Activated CD8-positive, alpha-beta T cell treated with anti-CD3 and anti-CD28 coated beads for 36 hours (primary cell): Measurements from ENCODE around the gene CAPSL. TPM values are rescaled to one million over a fixed set of nuclear protein-coding genes. Genes with fewer than 3 reads are reported as not detected.

Experiments used
- ATAC-seq: fragments of 200-7000 bp; cut with Tn5 transposase; one replicate; pipeline ENCODE4 v1.10.0; 2021; ENCODE audit warnings: mild to moderate bottlenecking, moderate library complexity
- CTCF ChIA-PET: fragments of 350-600 bp; sonication (Branson Sonifier 250); formaldehyde crosslinking; loops from one replicate; lab custom pipeline; 2021; ENCODE audit warnings: antibody characterized with exemption; lab: Charles Lee
- POLR2A ChIA-PET: fragments of 350-600 bp; sonication (Branson Sonifier 250); formaldehyde crosslinking; loops from one replicate; lab custom pipeline; 2021; ENCODE audit warnings: antibody characterized with exemption; lab: Charles Lee
- DNase-seq: peaks from one replicate; pipeline ENCODE4 v3.0.0-alpha.2; 2020
- H3K27ac Mint-ChIP-seq: one replicate; pipeline ENCODE4 v1.8.0; 2021; ENCODE audit warnings: mild to moderate bottlenecking, mixed read lengths
- H3K27me3 Mint-ChIP-seq: one replicate; pipeline ENCODE4 v1.8.0; 2021; ENCODE audit warnings: mixed read lengths
- H3K36me3 Mint-ChIP-seq: one replicate; pipeline ENCODE4 v1.8.0; 2021; ENCODE audit warnings: low read depth, mixed read lengths
- H3K4me1 Mint-ChIP-seq: one replicate; pipeline ENCODE4 v1.8.0; 2021; ENCODE audit warnings: low read depth, mixed read lengths
- H3K4me3 Mint-ChIP-seq: one replicate; pipeline ENCODE4 v1.8.0; 2021; ENCODE audit warnings: mild to moderate bottlenecking, moderate library complexity, mixed read lengths
- H3K9me3 Mint-ChIP-seq: one replicate; pipeline ENCODE4 v1.8.0; 2021; ENCODE audit warnings: mixed read lengths
- intact Hi-C: fragments of 100-400 bp; cut with micrococcal nuclease; formaldehyde crosslinking; loops from one replicate; pipeline ENCODE4 v1.10.0; 2022
- total RNA-seq, 2 experiments: library from RNA; stranded (reverse); gene quantifications; one replicate each; pipeline ENCODE4 v1.2.3, GENCODE V29; 2021
- TF ChIP-seq, protein P1 (sequence below): fragments of 200-600 bp; IDR thresholded peaks from one replicate; pipeline ENCODE4 v1.8.0; 2022; ENCODE audit warnings: antibody characterized with exemption, mild to moderate bottlenecking

The CAPSL gene
- total RNA-seq, 2 experiments from 2014 or later: 0.43 to 0.56 TPM

DNA sequence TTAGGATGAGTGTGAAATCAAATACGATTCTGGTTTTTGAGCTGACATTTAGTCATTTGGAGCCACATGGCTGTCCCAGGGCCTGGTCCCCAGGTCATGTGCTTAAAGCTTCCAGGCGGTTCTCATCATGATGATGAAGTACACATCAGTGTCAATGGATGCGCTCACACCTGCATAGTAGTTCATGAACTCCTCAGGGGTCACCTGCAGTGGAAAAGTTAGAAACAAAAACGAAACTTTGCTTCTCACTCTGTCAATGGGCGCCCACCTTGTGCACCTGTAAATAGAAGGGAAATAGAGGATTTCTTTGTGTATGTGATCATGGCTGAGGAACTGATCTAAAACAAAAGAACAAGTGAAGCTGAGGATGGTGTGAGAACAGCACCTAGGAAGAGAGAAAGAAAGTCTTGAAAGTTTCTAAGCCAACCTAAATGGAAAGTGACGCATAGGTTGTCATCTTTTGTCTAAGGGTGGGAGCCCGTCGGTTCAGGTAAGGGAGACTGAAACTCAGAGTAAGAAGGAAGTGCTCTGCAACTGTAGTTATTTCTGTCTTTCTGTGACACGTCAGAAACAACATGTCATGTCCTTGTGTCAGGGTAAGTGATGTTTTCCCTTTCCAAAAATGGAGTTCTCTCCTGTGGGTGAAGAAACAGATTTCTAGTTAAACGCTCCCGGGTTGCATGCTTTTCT lies 33.8 kb downstream of the CAPSL start:
- Mint-ChIP-seq H3K27ac (peak overlapping the region; percentile 96), H3K4me3 (peak overlapping the region; percentile 18), H3K36me3 (peaks cover 10% of the 10 kb centered on the region), H3K27me3 (no peaks in the 10 kb centered on the region), H3K4me1 (peaks cover 91% of the 10 kb centered on the region), H3K9me3 (peaks cover 9% of the 10 kb centered on the region)
- ChIA-PET CTCF (interaction anchor here (0.7 to 1.7 kb wide), 7 partner anchors 18 to 127 kb away, joined by 3 to 5 read pairs (median 3); no protein-coding TSS in a partner anchor), POLR2A (interaction anchor here (0.6 to 12.6 kb wide), 15 partner anchors 9 to 1115 kb away, joined by 3 to 147 read pairs (median 5); partner anchors contain the start of gene IL7R)
- DNase-seq (peak; percentile 76), ATAC-seq (peak; percentile 67)
- TF ChIP-seq, protein P1, sequence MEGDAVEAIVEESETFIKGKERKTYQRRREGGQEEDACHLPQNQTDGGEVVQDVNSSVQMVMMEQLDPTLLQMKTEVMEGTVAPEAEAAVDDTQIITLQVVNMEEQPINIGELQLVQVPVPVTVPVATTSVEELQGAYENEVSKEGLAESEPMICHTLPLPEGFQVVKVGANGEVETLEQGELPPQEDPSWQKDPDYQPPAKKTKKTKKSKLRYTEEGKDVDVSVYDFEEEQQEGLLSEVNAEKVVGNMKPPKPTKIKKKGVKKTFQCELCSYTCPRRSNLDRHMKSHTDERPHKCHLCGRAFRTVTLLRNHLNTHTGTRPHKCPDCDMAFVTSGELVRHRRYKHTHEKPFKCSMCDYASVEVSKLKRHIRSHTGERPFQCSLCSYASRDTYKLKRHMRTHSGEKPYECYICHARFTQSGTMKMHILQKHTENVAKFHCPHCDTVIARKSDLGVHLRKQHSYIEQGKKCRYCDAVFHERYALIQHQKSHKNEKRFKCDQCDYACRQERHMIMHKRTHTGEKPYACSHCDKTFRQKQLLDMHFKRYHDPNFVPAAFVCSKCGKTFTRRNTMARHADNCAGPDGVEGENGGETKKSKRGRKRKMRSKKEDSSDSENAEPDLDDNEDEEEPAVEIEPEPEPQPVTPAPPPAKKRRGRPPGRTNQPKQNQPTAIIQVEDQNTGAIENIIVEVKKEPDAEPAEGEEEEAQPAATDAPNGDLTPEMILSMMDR: no peak
- intact Hi-C loops: loop anchor here (2.0 kb wide), 2 partner anchors 20 to 48 kb away; partner anchors contain the start of gene IL7R

GRCh38 chr5:35903631-35904203 lies 34.7 kb downstream of the CAPSL start:
- H3K36me3 Mint-ChIP-seq: peaks cover 9% of the 10 kb centered on the region
- CTCF ChIA-PET: interaction anchor here (0.9 to 2.7 kb wide), 7 partner anchors 21 to 125 kb away, joined by 3 to 16 read pairs (median 5); partner anchors contain the start of gene IL7R
- peaks cover 93% of the 10 kb centered on the region for H3K4me1 Mint-ChIP-seq

DNA sequence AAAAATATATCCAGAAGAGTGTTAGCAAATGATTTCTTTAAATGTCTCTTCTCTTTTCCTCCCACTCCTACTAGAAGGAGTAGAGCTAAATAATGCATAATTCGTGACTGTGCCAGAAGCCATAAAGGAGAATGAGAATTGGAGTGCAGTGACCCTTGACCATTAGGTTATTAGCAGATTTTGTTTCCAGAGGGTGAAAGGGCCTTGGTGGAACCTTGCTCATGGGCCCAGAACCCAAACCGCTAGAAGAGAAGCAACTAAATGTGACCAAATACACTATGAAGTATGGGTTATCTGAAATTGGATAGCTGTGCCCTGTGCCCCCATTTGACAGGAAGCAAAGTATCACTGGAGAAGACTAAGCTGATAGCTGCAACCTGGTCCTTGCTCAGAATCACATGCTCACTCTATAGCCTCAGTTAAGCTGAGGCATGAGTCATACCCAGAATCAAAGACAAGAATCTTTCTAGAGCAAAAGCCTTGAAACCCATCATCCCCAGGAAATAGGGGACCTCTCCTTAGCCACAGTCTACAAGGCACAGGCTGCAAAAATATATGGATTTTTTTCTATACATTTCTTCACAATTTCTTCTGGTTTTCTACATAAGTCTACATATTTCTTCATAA lies 36.3 kb downstream of the CAPSL start:
- intact Hi-C loops: no loop called here
- Mint-ChIP-seq H3K9me3 (peaks cover 9% of the 10 kb centered on the region), H3K4me3 (no peak overlapping the region), H3K4me1 (peaks cover 86% of the 10 kb centered on the region), H3K36me3 (peaks cover 9% of the 10 kb centered on the region), H3K27ac (peak overlapping the region; percentile 60), H3K27me3 (no peaks in the 10 kb centered on the region)
- DNase-seq (peak; percentile 51), ATAC-seq (peak; percentile 61)
- POLR2A ChIA-PET: interaction anchor here (0.7 to 12.6 kb wide), 8 partner anchors 17 to 91 kb away, joined by 3 to 147 read pairs (median 4); partner anchors contain the start of gene IL7R
- TF ChIP-seq, protein P1: no peak
- CTCF ChIA-PET: interaction anchor here (1.0 to 2.7 kb wide), 6 partner anchors 22 to 251 kb away, joined by 3 to 16 read pairs (median 6); partner anchors contain the start of gene IL7R

More at GRCh38 chr5:35903631-35904203, 34.7 kb downstream of the CAPSL start:
- peak overlapping the region; percentile 96 for H3K27ac Mint-ChIP-seq
- H3K9me3 Mint-ChIP-seq: peaks cover 9% of the 10 kb centered on the region
- TF ChIP-seq, protein P1: no peak
- intact Hi-C loops: loop anchor here (2.0 kb wide), 2 partner anchors 21 to 47 kb away; partner anchors contain the start of gene IL7R
- POLR2A ChIA-PET: interaction anchor here (0.6 to 12.6 kb wide), 15 partner anchors 8 to 1114 kb away, joined by 3 to 147 read pairs (median 4); partner anchors contain the start of gene IL7R
- peak; percentile 10 for ATAC-seq
- DNase-seq: peak; percentile 53
- H3K4me3 Mint-ChIP-seq: peak overlapping the region; percentile 18
- no peaks in the 10 kb centered on the region for H3K27me3 Mint-ChIP-seq

- Mint-ChIP-seq H3K4me3 (no peak overlapping the region), H3K4me1 (peaks cover 77% of the 10 kb centered on the region), H3K27ac (peak overlapping the region; percentile 8), H3K9me3 (peaks cover 7% of the 10 kb centered on the region), H3K27me3 (no peaks in the 10 kb centered on the region), H3K36me3 (peaks cover 7% of the 10 kb centered on the region)
- DNase-seq (no peak), ATAC-seq (no peak)
- TF ChIP-seq, protein P1: no peak
- POLR2A ChIA-PET: interaction anchor here (0.7 to 12.6 kb wide), 6 partner anchors 20 to 79 kb away, joined by 3 to 147 read pairs (median 4); partner anchors contain the start of gene IL7R
- intact Hi-C loops: no loop called here
- CTCF ChIA-PET: interaction anchor here (1.0 to 2.7 kb wide), 5 partner anchors 23 to 249 kb away, joined by 3 to 16 read pairs (median 6); partner anchors contain the start of gene IL7R
These were observed 37.3 kb downstream of the CAPSL start for GRCh38 chr5:35900972-35901695.
